Measurements from ENCODE around the gene HTR3C.

DNA sequence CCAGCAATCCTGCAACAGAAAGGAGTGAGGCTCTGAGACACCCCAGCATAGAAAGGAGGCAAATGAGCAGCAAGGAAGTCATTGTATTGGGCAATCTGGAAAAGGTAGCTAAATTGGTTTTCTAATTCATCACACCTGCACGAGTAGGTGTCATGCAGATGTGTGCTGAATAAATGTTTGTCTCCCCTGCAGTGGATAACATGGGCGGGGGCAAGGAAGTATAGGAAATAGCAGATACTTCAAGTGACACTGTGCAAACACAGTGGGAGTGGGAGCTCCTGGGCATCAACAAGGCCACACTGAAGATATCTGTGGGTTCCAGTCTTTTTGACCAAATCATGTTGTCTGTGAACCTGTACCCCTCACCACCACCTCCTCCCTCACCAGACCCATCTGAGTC is 29.6 kb downstream of the HTR3C start:
- TF ChIP-seq ZC3H10 (CRISPR knock-in tag; IDR thresholded peaks at IDR 0.05) (no peak), TCF4 (CRISPR knock-in tag; IDR thresholded peaks at IDR 0.05; ENCODE audit: borderline replicate concordance) (no peak), RARB (CRISPR knock-in tag; IDR thresholded peaks at IDR 0.05) (no peak), CSDC2 (CRISPR knock-in tag; IDR thresholded peaks at IDR 0.05) (no peak), OSR1 (CRISPR knock-in tag; IDR thresholded peaks at IDR 0.05) (no peak)
